CD4-positive, alpha-beta T cell treated with Interleukin-10 for 1 hour (primary cell): ENCODE data around the gene DRD1.
"Not testable (repeated sequence)": the region's sequence is repeated elsewhere in the genome, so short reads cannot be mapped to it uniquely, and the experiment has no call there.

Source experiments
- DNase-seq: peaks from one replicate; pipeline ENCODE4 v3.0.0-alpha.2; 2020

The DRD1 gene

DNA sequence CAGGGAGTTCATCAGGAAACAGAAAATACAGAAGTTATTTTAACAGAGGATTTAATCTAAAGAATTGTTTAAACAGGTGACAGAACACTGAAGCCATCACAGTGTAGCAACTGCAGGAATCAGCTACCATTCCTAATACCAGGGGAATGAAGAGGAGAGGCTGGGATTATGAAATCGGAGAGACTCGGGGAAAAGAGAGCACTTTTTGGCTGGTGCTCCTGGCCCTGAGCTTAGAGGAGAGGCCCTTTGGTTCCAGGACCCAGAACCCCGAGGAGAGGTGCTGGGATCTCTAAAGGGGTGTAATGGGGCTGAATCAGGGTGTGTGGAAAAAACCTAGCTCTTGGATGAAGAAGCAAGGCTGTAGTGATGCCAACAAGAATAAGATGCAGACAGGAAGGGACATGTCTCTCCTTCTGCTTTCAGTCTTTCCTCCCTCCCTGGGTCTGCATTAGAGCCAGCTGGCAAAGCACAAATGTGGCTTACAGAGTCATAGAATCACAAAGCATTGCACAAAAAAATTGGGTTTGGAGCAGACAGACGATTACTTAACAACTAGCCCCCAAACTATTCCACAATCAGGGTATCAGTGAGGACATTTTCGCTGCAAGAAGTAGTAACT lies 22.8 kb upstream of the DRD1 start:
- no peak for DNase-seq

DNA sequence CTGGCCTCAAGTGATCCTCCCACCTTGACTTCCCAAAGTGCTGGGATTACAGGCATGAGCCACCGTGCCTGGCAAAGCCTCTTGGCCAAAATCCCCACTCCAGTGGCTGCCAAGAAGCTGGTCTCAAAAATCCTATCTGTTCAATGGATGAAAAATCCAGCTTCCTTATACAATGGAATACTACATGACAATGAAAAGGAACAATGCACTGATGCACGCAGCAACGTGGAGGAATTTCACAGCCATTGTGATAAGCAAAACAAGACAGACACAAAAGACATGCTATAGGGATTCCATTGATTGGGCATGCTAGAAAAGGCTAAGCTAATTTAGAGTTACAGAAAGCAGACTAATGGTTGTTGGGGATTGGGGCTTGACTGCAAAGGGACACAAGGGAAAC lies 21.3 kb upstream of the DRD1 start:
- DNase-seq, result no peak

DNA sequence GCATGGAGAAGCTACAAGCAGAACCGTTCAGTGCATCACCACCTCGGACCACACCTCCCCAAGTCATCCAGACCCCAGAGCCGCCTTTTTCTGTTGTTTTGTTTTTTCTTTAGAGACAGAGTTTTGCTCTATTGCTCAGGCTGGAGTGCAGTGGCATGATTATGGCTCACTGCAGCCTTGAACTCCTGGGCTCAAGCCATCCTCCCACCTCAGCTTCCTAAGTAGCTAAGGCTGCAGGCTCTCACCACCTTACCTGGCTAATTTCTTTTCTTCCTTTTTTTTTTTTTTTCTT lies 20.9 kb upstream of the DRD1 start:
- DNase-seq, result no peak

- peak; percentile 68 for DNase-seq
Observed at GRCh38 chr5:175464074-175464941, 20.3 kb upstream of the DRD1 start.

GRCh38 chr5:175463641-175464040 lies 19.7 kb upstream of the DRD1 start:
- no peak for DNase-seq

- DNase-seq, result no peak
Observed at GRCh38 chr5:175461370-175461769, 17.4 kb upstream of the DRD1 start.

- DNase-seq, result no peak
Observed at GRCh38 chr5:175460552-175460951, 16.6 kb upstream of the DRD1 start.

- no peak for DNase-seq
Observed at GRCh38 chr5:175460126-175460525, 16.1 kb upstream of the DRD1 start.

GRCh38 chr5:175457466-175457865 lies 13.5 kb upstream of the DRD1 start:
- no peak for DNase-seq

- no peak for DNase-seq
Observed at GRCh38 chr5:175456105-175456742, 12.2 kb upstream of the DRD1 start.

DNA sequence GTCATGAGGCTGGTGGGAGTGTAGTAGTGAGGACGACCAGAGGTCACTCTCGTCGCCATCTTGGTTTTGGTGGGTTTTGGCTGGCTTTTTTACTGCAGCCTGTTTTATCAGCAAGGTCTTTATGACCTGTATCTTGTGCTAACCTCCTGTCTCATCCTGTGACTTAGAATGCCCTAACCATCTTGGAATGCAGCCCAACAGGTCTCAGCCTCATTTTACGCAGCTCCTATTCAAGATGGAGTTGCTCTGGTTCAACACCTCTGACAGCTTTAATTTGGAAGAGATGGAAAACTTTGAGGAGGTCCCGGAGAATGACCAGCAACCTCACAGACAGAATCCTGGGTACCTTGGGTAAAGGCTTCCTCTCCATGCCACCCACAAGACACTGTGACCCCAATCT lies 10.4 kb upstream of the DRD1 start:
- DNase-seq, result not testable (repeated sequence)

- no peak for DNase-seq
Observed at GRCh38 chr5:175452166-175452565, 8.2 kb upstream of the DRD1 start.

GRCh38 chr5:175448276-175448675 lies 4.3 kb upstream of the DRD1 start:
- no peak for DNase-seq

DNA sequence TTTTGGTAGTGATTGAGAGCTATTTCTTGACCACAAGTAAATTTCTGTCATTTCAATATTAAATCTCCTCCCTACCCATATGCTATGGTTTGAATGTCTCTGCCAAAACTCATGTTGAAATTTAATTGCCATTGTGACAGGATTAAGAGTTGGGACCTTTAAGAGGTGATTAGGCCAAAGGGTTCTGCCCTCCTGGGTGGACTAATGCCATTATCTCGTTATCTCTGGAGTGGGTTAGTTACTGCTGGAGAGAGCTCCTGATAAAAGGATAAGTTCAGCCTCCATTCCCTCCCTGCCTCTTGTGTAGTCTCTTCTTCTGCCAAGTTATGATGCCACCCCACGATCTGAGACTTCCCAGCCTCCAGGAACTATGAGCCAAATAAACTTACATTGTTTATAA lies 3.6 kb upstream of the DRD1 start:
- no peak for DNase-seq

GRCh38 chr5:175446378-175446777 lies 2.4 kb upstream of the DRD1 start:
- DNase-seq, result not testable (repeated sequence)

- DNase-seq, result no peak
Observed at GRCh38 chr5:175444905-175445456, 999 bp upstream of the DRD1 start.

GRCh38 chr5:175443514-175444059 lies 395 bp downstream of the DRD1 start:
- DNase-seq, result no peak

- no peak for DNase-seq
Observed at GRCh38 chr5:175438234-175438857, 5.6 kb downstream of the DRD1 start.

- no peak for DNase-seq
Observed at GRCh38 chr5:175436359-175436758, 7.6 kb downstream of the DRD1 start.

GRCh38 chr5:175434800-175435199 lies 9.2 kb downstream of the DRD1 start:
- no peak for DNase-seq

- no peak for DNase-seq
Observed at GRCh38 chr5:175427762-175428161, 16.2 kb downstream of the DRD1 start.

DNA sequence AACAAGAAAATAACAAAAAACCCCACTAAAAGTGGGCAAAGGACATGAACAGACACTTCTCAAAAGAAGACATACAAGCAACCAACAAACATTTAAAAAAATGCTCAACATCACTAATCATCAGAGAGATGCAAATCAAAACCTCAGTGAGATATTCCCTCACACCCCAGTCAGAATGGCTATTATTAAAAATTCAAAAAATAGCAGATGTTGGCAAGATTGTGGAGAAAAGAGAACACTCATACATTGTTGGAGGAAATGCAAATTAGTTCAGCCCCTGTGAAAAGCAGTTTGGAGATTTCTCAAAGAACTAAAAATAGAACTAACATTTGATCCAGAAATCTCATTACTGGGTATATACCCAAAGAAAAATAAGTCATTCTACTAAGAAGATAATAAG lies 19.4 kb downstream of the DRD1 start:
- not testable (repeated sequence) for DNase-seq

GRCh38 chr5:175422058-175422457 lies 21.9 kb downstream of the DRD1 start:
- DNase-seq, result no peak
